Transverse colon (tissue), 4 donors: Measurements from ENCODE around the gene DSP. TPM values are rescaled to one million over a fixed set of nuclear protein-coding genes. Genes with fewer than 3 reads are reported as not detected.

ENCODE experiments used
- DNase-seq: peaks from one replicate; pipeline ENCODE4 v3.0.0-alpha.2; 2019
- H3K27ac ChIP-seq, 4 donors: fragments of 200-600 bp; sonication (generic); 2 replicates each; pipeline ENCODE4 v1.5.1; 2016 to 2018; ENCODE audit warnings: inconsistent platforms in 4 of 4
- H3K27me3 ChIP-seq: fragments of 200-600 bp; sonication (generic); 2 replicates; pipeline ENCODE4 v1.5.1; 2017; ENCODE audit warnings: inconsistent platforms
- H3K36me3 ChIP-seq, 4 donors: fragments of 200-600 bp; sonication (generic); 2 replicates each; pipeline ENCODE4 v1.5.1; 2017 to 2019; ENCODE audit warnings: inconsistent platforms in 4 of 4
- H3K4me1 ChIP-seq, 4 donors: fragments of 200-600 bp; sonication (generic); 2 replicates each; pipeline ENCODE4 v1.5.1; 2017 to 2020; ENCODE audit warnings: inconsistent platforms in 4 of 4
- H3K4me3 ChIP-seq, 4 donors: fragments of 200-600 bp; sonication (generic); 1 replicate in 1 of 4; 2 replicates in 3 of 4; pipeline versions ENCODE4 v1.5.1 to v1.6.1; 2017 to 2019; ENCODE audit warnings: inconsistent platforms in 4 of 4
- H3K9me3 ChIP-seq, 2 donors: fragments of 200-600 bp; sonication (generic); 2 replicates each; pipeline ENCODE4 v1.5.1; 2017 to 2019; ENCODE audit warnings: inconsistent platforms in 2 of 2
- EP300 ChIP-seq: sonication (generic); formaldehyde crosslinking; IDR thresholded peaks from one replicate; pipeline ENCODE4 v1.6.1; 2017; ENCODE audit warnings: antibody characterized with exemption, low read depth
- POLR2A ChIP-seq: fragments of 450-650 bp; IDR thresholded peaks from one replicate; pipeline ENCODE4 v1.6.1; 2016; ENCODE audit warnings: antibody characterized with exemption, mild to moderate bottlenecking, moderate library complexity
- POLR2AphosphoS5 ChIP-seq, 3 donors: sonication (generic); formaldehyde crosslinking; IDR thresholded peaks; one replicate each; pipeline ENCODE4 v1.6.1; 2016; ENCODE audit warnings: antibody characterized with exemption in 3 of 3
- WGBS, 2 donors: methylation state at CpG; one replicate each; pipeline ENCODE4 v1.1.5; 2018; ENCODE audit warnings: low coverage in 1 of 2; 5-methylcytosine and 5-hydroxymethylcytosine counted together
- in situ Hi-C, 4 donors: fragments of 200-750 bp; cut with MboI; loops; one replicate each; pipeline versions ENCODE4 v1.15.0 to v1.15.1; 2017; ENCODE audit warnings: low sequenced_read_pairs in 3 of 4, low pct_ligation_motif_present in 1 of 4, low pct_unique_long_range_greater_than_20kb in 1 of 4
- intact Hi-C: fragments of 100-400 bp; cut with DNase I; formaldehyde crosslinking; loops from one replicate; pipeline ENCODE4 v1.15.1; 2023; ENCODE audit warnings: low total_unique reads
- total RNA-seq, 4 donors: library from RNA; depleted of rRNA; stranded (reverse); fragments of >200 nt; gene quantifications; one replicate each; pipeline ENCODE4 v1.1.0, GENCODE V29; 2016
- TF ChIP-seq, protein P1 (sequence below), 5 experiments: fragments of 200-600 bp in 3 of 5; fragments of 450-650 bp in 2 of 5; sonication (generic) in 3 of 5; IDR thresholded peaks; 1 replicate in 2 of 5; 2 replicates in 3 of 5; pipeline ENCODE4 v1.5.1; 2016 to 2017; ENCODE audit warnings: antibody characterized with exemption in 5 of 5, inconsistent platforms in 3 of 5, mild to moderate bottlenecking in 2 of 5, moderate library complexity in 1 of 5

DSP gene
- total RNA-seq, 4 donors from 2014 or later, result 160 to 243 (median 202) TPM

GRCh38 chr6:7542065-7542873, 798 bp downstream of the DSP start:
- peak overlapping the region; percentile 54 to 70 (median 57) for H3K4me3 ChIP-seq
- peaks cover 52% of the 10 kb centered on the region for H3K27me3 ChIP-seq
- peaks cover 0 to 37% (median 25%) of the 10 kb centered on the region in 4 donors for H3K4me1 ChIP-seq
- no peak for TF ChIP-seq EP300
- TF ChIP-seq, protein P1, sequence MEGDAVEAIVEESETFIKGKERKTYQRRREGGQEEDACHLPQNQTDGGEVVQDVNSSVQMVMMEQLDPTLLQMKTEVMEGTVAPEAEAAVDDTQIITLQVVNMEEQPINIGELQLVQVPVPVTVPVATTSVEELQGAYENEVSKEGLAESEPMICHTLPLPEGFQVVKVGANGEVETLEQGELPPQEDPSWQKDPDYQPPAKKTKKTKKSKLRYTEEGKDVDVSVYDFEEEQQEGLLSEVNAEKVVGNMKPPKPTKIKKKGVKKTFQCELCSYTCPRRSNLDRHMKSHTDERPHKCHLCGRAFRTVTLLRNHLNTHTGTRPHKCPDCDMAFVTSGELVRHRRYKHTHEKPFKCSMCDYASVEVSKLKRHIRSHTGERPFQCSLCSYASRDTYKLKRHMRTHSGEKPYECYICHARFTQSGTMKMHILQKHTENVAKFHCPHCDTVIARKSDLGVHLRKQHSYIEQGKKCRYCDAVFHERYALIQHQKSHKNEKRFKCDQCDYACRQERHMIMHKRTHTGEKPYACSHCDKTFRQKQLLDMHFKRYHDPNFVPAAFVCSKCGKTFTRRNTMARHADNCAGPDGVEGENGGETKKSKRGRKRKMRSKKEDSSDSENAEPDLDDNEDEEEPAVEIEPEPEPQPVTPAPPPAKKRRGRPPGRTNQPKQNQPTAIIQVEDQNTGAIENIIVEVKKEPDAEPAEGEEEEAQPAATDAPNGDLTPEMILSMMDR (IDR thresholded peaks at IDR 0.05), result no peak
- no peak for TF ChIP-seq POLR2AphosphoS5 (IDR thresholded peaks at IDR 0.05)
- no peak for TF ChIP-seq POLR2A
- in situ Hi-C loops, result no loop called here
- H3K9me3 ChIP-seq, result no peaks in the 10 kb centered on the region
- no peaks in the 10 kb centered on the region for H3K36me3 ChIP-seq
- peak; percentile 34 for DNase-seq
- WGBS, 2 donors, result 1% methylated on average over 54 of the region's 80 CpGs; no CpG with 5 or more reads in 1 of the 2 donors
- intact Hi-C loops, result no loop called here
- peak overlapping the region; percentile 76 to 91 (median 86) for H3K27ac ChIP-seq

GRCh38 chr6:7542874-7543624, 1.6 kb downstream of the DSP start:
- peak overlapping the region; percentile 54 to 70 (median 57) for H3K4me3 ChIP-seq
- WGBS, 2 donors, result 4 to 15% methylated on average over 3 to 32 of the region's 32 CpGs
- TF ChIP-seq POLR2AphosphoS5 (IDR thresholded peaks at IDR 0.05) (peak; percentile 74 to 82 (median 77)), POLR2A (peak; percentile 73), EP300 (no peak)
- TF ChIP-seq, protein P1 (IDR thresholded peaks at IDR 0.05), result no peak
- no peaks in the 10 kb centered on the region for H3K9me3 ChIP-seq
- intact Hi-C loops (no loop called here), in situ Hi-C loops (no loop called here)
- H3K36me3 ChIP-seq, result no peaks in the 10 kb centered on the region
- H3K27me3 ChIP-seq, result peaks cover 45% of the 10 kb centered on the region
- peaks cover 0 to 45% (median 30%) of the 10 kb centered on the region in 4 donors for H3K4me1 ChIP-seq
- H3K27ac ChIP-seq, result peak overlapping the region; percentile 76 to 91 (median 86)
- peak; percentile 84 for DNase-seq

DNA sequence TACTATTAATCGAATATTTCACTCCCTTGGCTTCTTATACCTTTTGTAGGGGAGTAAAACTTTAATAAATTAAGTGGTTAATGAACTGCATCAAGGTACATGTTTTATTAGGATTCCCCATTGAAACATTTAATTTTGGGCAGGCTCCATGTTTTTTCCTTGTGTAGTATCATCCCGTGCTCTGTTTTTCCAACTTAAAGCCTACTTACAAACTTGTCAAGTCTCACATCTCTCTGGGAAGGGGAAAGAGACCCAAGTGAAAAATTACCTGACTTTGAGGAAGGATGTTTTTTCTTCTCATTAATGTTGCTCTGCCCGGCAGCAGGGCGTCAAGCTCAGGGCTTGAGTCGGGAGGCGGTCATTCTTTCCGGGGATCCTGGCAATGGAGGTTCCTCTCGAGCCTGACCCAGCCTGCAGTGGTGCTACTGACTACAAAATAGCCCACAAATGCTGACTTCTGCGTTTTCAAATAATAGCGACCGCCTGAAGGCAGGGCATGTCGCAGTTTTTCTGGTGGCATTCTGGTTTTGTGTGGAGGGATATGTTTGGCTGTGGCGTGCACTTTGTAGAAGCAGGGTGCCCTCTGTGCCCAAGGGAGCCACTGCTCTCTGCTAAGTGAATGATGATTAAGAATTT, 2.4 kb downstream of the DSP start:
- intact Hi-C loops (no loop called here), in situ Hi-C loops (no loop called here)
- H3K36me3 ChIP-seq, result no peaks in the 10 kb centered on the region
- TF ChIP-seq, protein P1 (IDR thresholded peaks at IDR 0.05), result no peak
- TF ChIP-seq POLR2A (no peak), POLR2AphosphoS5 (IDR thresholded peaks at IDR 0.05) (no peak), EP300 (no peak)
- peaks cover 45% of the 10 kb centered on the region for H3K27me3 ChIP-seq
- no peak for DNase-seq
- peaks cover 0 to 47% (median 31%) of the 10 kb centered on the region in 4 donors for H3K4me1 ChIP-seq
- 17 to 34% methylated on average over 6 to 13 of the region's 13 CpGs for WGBS, 2 donors
- H3K9me3 ChIP-seq, result no peaks in the 10 kb centered on the region
- H3K4me3 ChIP-seq, result peak overlapping the region in 3 of 4 donors; percentile 56 to 70 (median 58)
- peak overlapping the region; percentile 76 to 91 (median 86) for H3K27ac ChIP-seq

- H3K27me3 ChIP-seq, result peaks cover 38% of the 10 kb centered on the region
- H3K36me3 ChIP-seq, result no peaks in the 10 kb centered on the region
- no peaks in the 10 kb centered on the region for H3K9me3 ChIP-seq
- intact Hi-C loops, result no loop called here
- 54 to 57% methylated on average over 3 of the region's 3 CpGs for whole genome bisulfite sequencing, 2 donors
- peak overlapping the region in 1 of 4 donors; percentile 56 for H3K4me3 ChIP-seq
- H3K27ac ChIP-seq, result peak overlapping the region in 3 of 4 donors; percentile 85 to 91 (median 88)
- in situ Hi-C loops, result no loop called here
- peaks cover 2 to 54% (median 34%) of the 10 kb centered on the region in 4 donors for H3K4me1 ChIP-seq
- no peak for DNase-seq
- TF ChIP-seq POLR2AphosphoS5 (IDR thresholded peaks at IDR 0.05), result no peak
- TF ChIP-seq POLR2A, result no peak
- TF ChIP-seq, protein P1 (IDR thresholded peaks at IDR 0.05), result no peak
- no peak for TF ChIP-seq EP300
Measured at GRCh38 chr6:7544597-7544996, 3.1 kb downstream of the DSP start.
